Epithelial cell of proximal tubule (primary cell): ENCODE results near the gene MRC1. TPM values are rescaled to one million over a fixed set of nuclear protein-coding genes. Genes with fewer than 3 reads are reported as not detected.

Experiments used
- DNase-seq: peaks from one replicate; pipeline ENCODE4 v3.0.0-alpha.2; 2011; ENCODE audit warnings: low read depth
- H3K4me3 ChIP-seq: 2 replicates; pipeline ENCODE4 v1.5.1; 2011; ENCODE audit warnings: low read depth, mild to moderate bottlenecking, low read length
- total RNA-seq: library from RNA; depleted of rRNA; stranded (reverse); fragments of >200 nt; gene quantifications from 2 replicates; pipeline ENCODE4 v1.2.3, GENCODE V29; 2015
- TF ChIP-seq, protein P1 (sequence below): conservative IDR thresholded peaks from 2 replicates; pipeline ENCODE4 v1.5.1; 2012; ENCODE audit warnings: low read depth, mild to moderate bottlenecking, low read length

Gene MRC1
- total RNA-seq, 1 donor from 2014 or later: not detected

DNA sequence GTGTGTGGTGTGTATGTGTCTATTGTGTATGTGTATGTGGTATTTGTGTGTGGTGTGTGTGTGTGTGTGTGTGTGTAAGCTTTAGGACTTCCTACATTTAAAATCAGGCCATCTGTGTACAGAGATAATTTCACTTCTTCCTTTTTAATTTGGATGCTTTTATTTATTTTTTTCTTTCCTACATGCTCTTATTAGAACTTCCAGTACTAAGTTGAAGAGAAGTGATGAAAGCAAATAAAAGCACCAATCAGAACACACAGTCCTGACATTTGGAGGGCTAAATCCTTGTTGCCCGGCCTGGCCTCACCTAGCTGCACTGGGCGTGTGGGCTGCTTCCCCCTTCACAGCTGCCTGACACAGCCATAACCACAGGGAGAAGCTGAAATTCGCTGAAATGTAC lies 3.8 kb upstream of the MRC1 start:
- DNase-seq: no peak
- TF ChIP-seq, protein P1, sequence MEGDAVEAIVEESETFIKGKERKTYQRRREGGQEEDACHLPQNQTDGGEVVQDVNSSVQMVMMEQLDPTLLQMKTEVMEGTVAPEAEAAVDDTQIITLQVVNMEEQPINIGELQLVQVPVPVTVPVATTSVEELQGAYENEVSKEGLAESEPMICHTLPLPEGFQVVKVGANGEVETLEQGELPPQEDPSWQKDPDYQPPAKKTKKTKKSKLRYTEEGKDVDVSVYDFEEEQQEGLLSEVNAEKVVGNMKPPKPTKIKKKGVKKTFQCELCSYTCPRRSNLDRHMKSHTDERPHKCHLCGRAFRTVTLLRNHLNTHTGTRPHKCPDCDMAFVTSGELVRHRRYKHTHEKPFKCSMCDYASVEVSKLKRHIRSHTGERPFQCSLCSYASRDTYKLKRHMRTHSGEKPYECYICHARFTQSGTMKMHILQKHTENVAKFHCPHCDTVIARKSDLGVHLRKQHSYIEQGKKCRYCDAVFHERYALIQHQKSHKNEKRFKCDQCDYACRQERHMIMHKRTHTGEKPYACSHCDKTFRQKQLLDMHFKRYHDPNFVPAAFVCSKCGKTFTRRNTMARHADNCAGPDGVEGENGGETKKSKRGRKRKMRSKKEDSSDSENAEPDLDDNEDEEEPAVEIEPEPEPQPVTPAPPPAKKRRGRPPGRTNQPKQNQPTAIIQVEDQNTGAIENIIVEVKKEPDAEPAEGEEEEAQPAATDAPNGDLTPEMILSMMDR: no peak
- H3K4me3 ChIP-seq: no peak overlapping the region

DNA sequence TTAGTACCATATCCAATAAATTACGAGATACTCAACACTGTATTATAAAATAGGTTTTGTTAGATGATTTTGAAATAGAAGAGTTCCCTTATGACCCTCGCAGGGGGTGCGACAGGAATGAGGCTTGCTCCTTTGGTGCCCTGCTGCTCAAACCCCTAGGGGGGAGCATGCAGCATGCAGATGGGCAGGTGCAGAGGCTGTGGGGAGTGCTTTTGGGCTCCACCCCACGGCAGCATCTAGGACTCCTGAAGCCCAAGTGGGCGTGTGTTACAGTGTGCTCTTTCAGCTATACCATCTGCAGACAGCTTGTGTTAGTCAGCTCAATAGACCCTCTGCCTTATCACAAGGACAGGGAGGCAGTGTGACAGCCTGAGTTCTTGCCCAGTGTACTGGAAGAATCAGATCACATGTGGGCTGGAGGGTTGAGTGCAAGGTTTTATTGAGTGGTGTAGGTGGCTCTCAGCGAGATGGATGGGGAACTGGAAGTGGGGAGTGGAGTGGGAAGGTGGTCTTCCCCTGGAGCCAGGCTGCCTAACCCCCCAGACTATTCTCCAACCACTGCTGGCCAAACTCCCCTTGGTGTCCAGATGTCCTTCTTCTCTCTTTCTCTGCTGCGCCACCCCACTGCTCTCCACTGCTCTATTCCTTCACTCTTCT lies 3.1 kb upstream of the MRC1 start:
- no peak overlapping the region for H3K4me3 ChIP-seq
- DNase-seq: no peak
- TF ChIP-seq, protein P1: peak; percentile 38

DNA sequence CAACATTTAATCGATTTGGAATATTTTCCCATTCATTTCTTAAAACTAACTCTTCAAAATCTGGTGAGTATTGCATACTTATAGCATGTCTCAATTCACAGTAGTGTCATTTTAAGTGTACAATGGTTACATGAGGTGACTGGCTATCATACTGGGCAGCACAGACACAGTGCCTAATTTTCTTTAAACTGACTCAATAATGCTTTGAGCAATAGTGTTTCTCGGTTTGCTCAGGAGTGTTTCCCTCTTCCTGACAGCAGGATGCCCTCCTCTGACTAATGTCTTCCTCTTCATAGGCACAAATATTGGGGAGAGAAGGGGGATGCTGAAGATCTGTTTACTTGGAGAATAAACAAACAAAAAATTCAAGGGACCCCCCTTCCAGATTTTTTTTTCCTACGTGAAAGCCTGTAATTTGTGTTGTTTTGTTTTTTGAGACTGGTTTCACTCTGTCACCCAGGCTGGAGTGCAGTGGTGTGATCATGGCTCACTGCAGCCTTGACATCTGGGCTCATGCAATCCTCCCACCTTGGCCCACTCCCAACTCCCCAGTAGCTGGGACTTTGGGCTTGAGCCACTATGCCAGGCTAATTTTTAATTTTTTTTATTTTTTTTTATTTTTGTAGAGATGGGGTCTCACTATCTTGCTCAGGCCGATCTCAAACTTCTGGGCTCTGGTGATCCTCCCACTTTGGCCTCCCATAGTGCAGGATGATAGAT lies 2.2 kb downstream of the MRC1 start:
- DNase-seq: no peak
- no peak overlapping the region for H3K4me3 ChIP-seq
- TF ChIP-seq, protein P1: no peak

DNA sequence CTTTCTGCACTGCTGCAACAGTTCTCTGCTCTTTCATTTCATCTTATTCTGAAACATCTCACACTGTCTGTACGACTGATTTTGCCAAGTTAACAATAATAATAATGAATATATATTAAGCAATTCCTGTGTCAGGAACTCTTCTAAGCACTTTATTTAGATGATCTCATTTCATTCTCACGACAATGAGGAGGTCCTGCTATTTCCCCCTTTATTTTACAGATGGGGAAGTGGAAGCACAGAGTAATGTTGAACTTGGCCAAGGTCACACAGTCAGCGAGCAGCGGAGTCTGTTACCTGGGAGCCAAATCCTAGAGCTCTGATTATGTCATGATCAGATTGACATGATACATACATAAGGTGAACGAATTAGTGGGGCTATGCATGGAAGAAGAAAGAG lies 5.8 kb downstream of the MRC1 start:
- no peak for DNase-seq
- no peak overlapping the region for H3K4me3 ChIP-seq
- TF ChIP-seq, protein P1: no peak

DNA sequence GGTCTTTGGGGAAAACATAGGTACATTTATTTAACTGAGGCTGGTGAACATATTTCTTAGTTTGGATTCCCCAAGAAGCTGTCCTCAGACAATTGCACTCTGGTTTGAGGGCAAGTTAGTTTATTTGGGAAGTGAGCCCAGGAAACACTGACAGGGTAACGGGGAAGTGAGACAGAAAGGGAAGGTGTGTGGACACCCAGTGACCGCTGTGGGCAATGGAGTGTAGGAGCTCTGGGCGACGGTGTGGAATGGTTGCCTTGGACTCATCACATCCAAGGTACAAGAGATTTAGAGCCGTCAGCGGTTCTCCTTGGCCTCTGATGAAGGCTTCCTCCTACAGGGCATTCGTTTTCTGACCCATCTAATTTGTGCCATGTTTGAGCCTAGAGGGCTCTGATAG lies 7.1 kb downstream of the MRC1 start:
- TF ChIP-seq, protein P1: no peak
- DNase-seq: no peak

DNA sequence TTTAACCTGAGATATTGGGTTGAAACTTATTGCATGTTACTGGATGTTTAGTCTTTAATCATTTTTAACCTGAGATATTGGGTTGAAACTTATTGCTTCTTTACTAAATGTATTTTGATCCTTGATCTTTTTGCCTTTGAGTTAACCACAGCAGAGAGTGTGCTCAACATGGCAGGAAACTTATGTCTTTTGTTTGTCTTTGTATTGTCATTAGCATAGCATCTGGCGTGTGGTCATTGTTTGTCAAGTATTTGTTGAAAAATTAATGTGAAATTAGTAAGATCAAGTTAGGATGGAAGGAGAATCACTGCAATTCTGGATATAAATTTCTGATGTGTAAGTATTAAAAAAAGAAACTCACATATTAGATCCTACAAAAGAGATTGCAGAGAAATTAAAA lies 8.2 kb downstream of the MRC1 start:
- TF ChIP-seq, protein P1: no peak
- no peak overlapping the region for H3K4me3 ChIP-seq
- DNase-seq: no peak

More for the DNA sequence above, 7.1 kb downstream of the MRC1 start:
- no peak overlapping the region for H3K4me3 ChIP-seq

DNA sequence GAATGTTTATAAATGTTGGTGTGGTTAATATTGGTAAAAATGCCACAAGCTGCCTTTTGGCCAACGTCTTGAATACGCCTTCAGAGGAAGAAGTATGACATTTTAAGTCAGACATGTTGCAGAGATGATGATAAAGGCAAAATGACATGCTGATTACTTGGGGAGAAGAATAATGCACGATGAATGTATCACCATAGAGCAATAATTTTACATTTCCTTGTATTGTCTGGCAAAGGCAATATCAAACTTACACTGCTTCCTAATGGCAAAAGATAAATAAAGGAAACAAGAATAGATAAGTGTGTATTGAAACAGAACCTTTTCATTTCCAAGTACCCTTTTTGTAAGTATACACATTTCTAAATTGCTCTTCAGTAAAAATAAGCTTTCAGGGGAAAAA lies 8.6 kb downstream of the MRC1 start:
- TF ChIP-seq, protein P1: no peak
- no peak overlapping the region for H3K4me3 ChIP-seq
- no peak for DNase-seq
